ENCODE measurements around the gene MSRB3.

- TF ChIP-seq POLR2A (IDR thresholded peaks at IDR 0.05) = no peak
- TF ChIP-seq CTCF (IDR thresholded peaks at IDR 0.05) = no peak
These were observed 26.0 kb upstream of the MSRB3 start for GRCh38 chr12:65252515-65252914.

Data from body of pancreas (tissue), 4 donors.